Liver (tissue), 3 donors: ENCODE results near the gene LAMA1.

Experiments used
- CTCF ChIP-seq: fragments of 150-350 bp; IDR thresholded peaks from 2 replicates; pipeline ENCODE4 v1.5.1; 2017; ENCODE audit warnings: improper control_type of control experiment, low read depth, low read length; ENCODE audit not compliant: missing input control
- EGR1 ChIP-seq, 2 donors: IDR thresholded peaks; 2 replicates each; pipeline ENCODE4 v1.6.1; 2016 to 2018; ENCODE audit warnings: antibody characterized with exemption in 2 of 2, low read depth in 2 of 2
- JUND ChIP-seq, 2 donors: IDR thresholded peaks; 2 replicates each; pipeline ENCODE4 v1.6.1; 2016; ENCODE audit warnings: antibody characterized with exemption in 2 of 2
- MAX ChIP-seq: IDR thresholded peaks from 2 replicates; pipeline ENCODE4 v1.6.1; 2016; ENCODE audit warnings: antibody characterized with exemption
- RAD21 ChIP-seq, 2 donors: IDR thresholded peaks; 2 replicates each; pipeline ENCODE4 v1.6.1; 2016; ENCODE audit warnings: antibody characterized with exemption in 2 of 2, mild to moderate bottlenecking in 2 of 2
- REST ChIP-seq: IDR thresholded peaks from 2 replicates; pipeline ENCODE4 v1.6.1; 2016; ENCODE audit warnings: antibody characterized with exemption, mild to moderate bottlenecking
- RXRA ChIP-seq, 2 donors: IDR thresholded peaks; 2 replicates each; pipeline ENCODE4 v1.6.1; 2017 to 2018; ENCODE audit warnings: antibody characterized with exemption in 2 of 2, mild to moderate bottlenecking in 1 of 2
- SP1 ChIP-seq: IDR thresholded peaks from 2 replicates; pipeline ENCODE4 v1.6.1; 2018; ENCODE audit warnings: antibody characterized with exemption, mild to moderate bottlenecking
- YY1 ChIP-seq: IDR thresholded peaks from 2 replicates; pipeline ENCODE4 v1.6.1; 2016; ENCODE audit warnings: antibody characterized with exemption, mild to moderate bottlenecking
- donor health status: healthy.
- donor health status: healthy.

- TF ChIP-seq SP1 (no peak), CTCF (no peak), EGR1 (IDR thresholded peaks at IDR 0.05; ENCODE audit: low read depth in 2 of 2) (no peak), JUND (IDR thresholded peaks at IDR 0.05) (no peak), MAX (no peak), REST (no peak), RXRA (IDR thresholded peaks at IDR 0.05) (no peak), RAD21 (IDR thresholded peaks at IDR 0.05) (no peak), YY1 (no peak)
Measured at GRCh38 chr18:7096838-7097237, 20.8 kb downstream of the LAMA1 start.
